HPDE6-E6E7 (cell line): ENCODE data around the gene MEIKIN.

Source experiments
- DNase-seq: peaks from one replicate; pipeline ENCODE4 v3.0.0; 2011; ENCODE audit warnings: missing footprints; ENCODE audit errors: extremely low spot score

The MEIKIN gene

GRCh38 chr5:131945551-131946168 lies at the start of gene MEIKIN:
MEIKIN (minus strand) TSS chr5:131945663; CDS start chr5:131945505, 158 bp downstream.
- no peak for DNase-seq

- no peak for DNase-seq
Measured at GRCh38 chr5:131994533-131995226, 49.2 kb upstream of the MEIKIN start.

- no peak for DNase-seq
Measured at GRCh38 chr5:131994090-131994489, 48.6 kb upstream of the MEIKIN start.

- no peak for DNase-seq
Measured at GRCh38 chr5:131993676-131994075, 48.2 kb upstream of the MEIKIN start.

- no peak for DNase-seq
Measured at GRCh38 chr5:131992370-131992769, 46.9 kb upstream of the MEIKIN start.

- no peak for DNase-seq
Measured at GRCh38 chr5:131991593-131992324, 46.3 kb upstream of the MEIKIN start.

GRCh38 chr5:131990716-131991115 lies 45.3 kb upstream of the MEIKIN start:
- no peak for DNase-seq

GRCh38 chr5:131988601-131989000 lies 43.1 kb upstream of the MEIKIN start:
- DNase-seq, result no peak

- DNase-seq, result no peak
Measured at GRCh38 chr5:131987251-131987650, 41.8 kb upstream of the MEIKIN start.

- DNase-seq, result no peak
Measured at GRCh38 chr5:131986161-131986912, 40.9 kb upstream of the MEIKIN start.

- DNase-seq, result no peak
Measured at GRCh38 chr5:131984956-131985665, 39.6 kb upstream of the MEIKIN start.

- no peak for DNase-seq
Measured at GRCh38 chr5:131983244-131983771, 37.8 kb upstream of the MEIKIN start.

- no peak for DNase-seq
Measured at GRCh38 chr5:131981516-131981915, 36.1 kb upstream of the MEIKIN start.

- no peak for DNase-seq
Measured at GRCh38 chr5:131980696-131981095, 35.2 kb upstream of the MEIKIN start.

- no peak for DNase-seq
Measured at GRCh38 chr5:131979816-131980215, 34.4 kb upstream of the MEIKIN start.

GRCh38 chr5:131977212-131977604 lies 31.7 kb upstream of the MEIKIN start:
- DNase-seq, result no peak

- DNase-seq, result no peak
Measured at GRCh38 chr5:131976414-131977211, 31.1 kb upstream of the MEIKIN start.

- no peak for DNase-seq
Measured at GRCh38 chr5:131974956-131975726, 29.7 kb upstream of the MEIKIN start.

- no peak for DNase-seq
Measured at GRCh38 chr5:131974622-131974955, 29.1 kb upstream of the MEIKIN start.

GRCh38 chr5:131974016-131974415 lies 28.6 kb upstream of the MEIKIN start:
- DNase-seq, result no peak
